ENCODE data around the gene RRP9. TPM values are rescaled to one million over a fixed set of nuclear protein-coding genes. Genes with fewer than 3 reads are reported as not detected.

RRP9 gene
- total RNA-seq, 2 donors from 2014 or later: 14.9 to 18.6 TPM

GRCh38 chr3:51928438-51928837, 13.3 kb downstream of the RRP9 start:
- Histone ChIP-seq H3K27me3 (replicated peaks; ENCODE audit: insufficient read depth) (no peaks in the 10 kb centered on the region), H3K4me3 (no peak overlapping the region), H3K9me3 (no peaks in the 10 kb centered on the region), H3K27ac (no peak overlapping the region), H3K36me3 (no peaks in the 10 kb centered on the region), H3K4me1 (replicated peaks) (no peaks in the 10 kb centered on the region)
- WGBS: 85% methylated on average over 7 of the region's 7 CpGs
- TF ChIP-seq CTCF (IDR thresholded peaks at IDR 0.05) (no peak), POLR2AphosphoS5 (IDR thresholded peaks at IDR 0.05) (no peak), POLR2A (IDR thresholded peaks at IDR 0.05) (no peak)
- intact Hi-C loops (cut with DNase I): no loop called here
- no peak for DNase-seq (ENCODE audit: low spot score)

GRCh38 chr3:51927061-51927977, 14.4 kb downstream of the RRP9 start:
- Histone ChIP-seq H3K27ac (no peak overlapping the region), H3K27me3 (replicated peaks; ENCODE audit: insufficient read depth) (no peaks in the 10 kb centered on the region), H3K4me1 (replicated peaks) (no peaks in the 10 kb centered on the region), H3K4me3 (no peak overlapping the region), H3K9me3 (no peaks in the 10 kb centered on the region), H3K36me3 (no peaks in the 10 kb centered on the region)
- intact Hi-C loops (cut with DNase I): no loop called here
- DNase-seq (ENCODE audit: low spot score): no peak
- WGBS: 92% methylated on average over 5 of the region's 5 CpGs
- TF ChIP-seq POLR2AphosphoS5 (IDR thresholded peaks at IDR 0.05) (no peak), CTCF (IDR thresholded peaks at IDR 0.05) (no peak), POLR2A (IDR thresholded peaks at IDR 0.05) (no peak)

GRCh38 chr3:51921081-51921578, 20.6 kb downstream of the RRP9 start:
- H3K27ac ChIP-seq: no peak overlapping the region
- H3K4me3 ChIP-seq: no peak overlapping the region
- DNase-seq (ENCODE audit: low spot score): no peak
- 70% methylated on average over 11 of the region's 11 CpGs for WGBS
- no peaks in the 10 kb centered on the region for H3K4me1 ChIP-seq (replicated peaks)
- H3K27me3 ChIP-seq (replicated peaks; ENCODE audit: insufficient read depth): no peaks in the 10 kb centered on the region
- no peak for TF ChIP-seq POLR2A (IDR thresholded peaks at IDR 0.05)
- TF ChIP-seq POLR2AphosphoS5 (IDR thresholded peaks at IDR 0.05): no peak
- H3K9me3 ChIP-seq: no peaks in the 10 kb centered on the region
- H3K36me3 ChIP-seq: no peaks in the 10 kb centered on the region
- intact Hi-C loops (cut with DNase I): no loop called here

- TF ChIP-seq CTCF (IDR thresholded peaks at IDR 0.05) (no peak), POLR2AphosphoS5 (IDR thresholded peaks at IDR 0.05) (no peak), POLR2A (IDR thresholded peaks at IDR 0.05) (no peak)
- intact Hi-C loops (cut with DNase I): no loop called here
- no peak for DNase-seq (ENCODE audit: low spot score)
- Histone ChIP-seq H3K27me3 (replicated peaks; ENCODE audit: insufficient read depth) (no peaks in the 10 kb centered on the region), H3K4me1 (replicated peaks) (no peaks in the 10 kb centered on the region), H3K36me3 (no peaks in the 10 kb centered on the region), H3K9me3 (no peaks in the 10 kb centered on the region), H3K4me3 (no peak overlapping the region), H3K27ac (no peak overlapping the region)
- WGBS: 55% methylated on average over 5 of the region's 5 CpGs
Observed at GRCh38 chr3:51916418-51916817, 25.3 kb downstream of the RRP9 start.

GRCh38 chr3:51908026-51908425, 33.7 kb downstream of the RRP9 start:
- 64% methylated on average over 4 of the region's 4 CpGs for WGBS
- TF ChIP-seq POLR2AphosphoS5 (IDR thresholded peaks at IDR 0.05) (no peak), CTCF (IDR thresholded peaks at IDR 0.05) (no peak), POLR2A (IDR thresholded peaks at IDR 0.05) (no peak)
- Histone ChIP-seq H3K4me1 (replicated peaks) (no peaks in the 10 kb centered on the region), H3K27ac (no peak overlapping the region), H3K27me3 (replicated peaks; ENCODE audit: insufficient read depth) (no peaks in the 10 kb centered on the region), H3K4me3 (no peak overlapping the region), H3K9me3 (no peaks in the 10 kb centered on the region), H3K36me3 (no peaks in the 10 kb centered on the region)
- no peak for DNase-seq (ENCODE audit: low spot score)
- intact Hi-C loops (cut with DNase I): no loop called here

All from prostate gland (tissue), 2 donors.